Measurements from ENCODE around the gene CDH4.
"Not testable (repeated sequence)": the region's sequence is repeated elsewhere in the genome, so short reads cannot be mapped to it uniquely, and the experiment has no call there.

Gene CDH4

GRCh38 chr20:61972636-61973508 is 720.8 kb downstream of the CDH4 start:
- no peak for DNase-seq (ENCODE audit: low read depth in 2 of 2)

- DNase-seq (ENCODE audit: low read depth in 2 of 2), result no peak
These were observed 721.7 kb downstream of the CDH4 start for GRCh38 chr20:61973515-61974356.

GRCh38 chr20:61974357-61974665 is 722.2 kb downstream of the CDH4 start:
- DNase-seq (ENCODE audit: low read depth in 2 of 2), result no peak

GRCh38 chr20:61975407-61976129 is 723.5 kb downstream of the CDH4 start:
- DNase-seq (ENCODE audit: low read depth in 2 of 2), result no peak

GRCh38 chr20:61976263-61976643 is 724.2 kb downstream of the CDH4 start:
- DNase-seq (ENCODE audit: low read depth in 2 of 2), result no peak

GRCh38 chr20:61976644-61977418 is 724.8 kb downstream of the CDH4 start:
- no peak for DNase-seq (ENCODE audit: low read depth in 2 of 2)

- no peak for DNase-seq (ENCODE audit: low read depth in 2 of 2)
These were observed 725.3 kb downstream of the CDH4 start for GRCh38 chr20:61977419-61977786.

- DNase-seq (ENCODE audit: low read depth in 2 of 2), result no peak
These were observed 726.4 kb downstream of the CDH4 start for GRCh38 chr20:61978491-61978890.

- no peak for DNase-seq (ENCODE audit: low read depth in 2 of 2)
These were observed 727.0 kb downstream of the CDH4 start for GRCh38 chr20:61979090-61979489.

GRCh38 chr20:61979701-61980635 is 727.9 kb downstream of the CDH4 start:
- DNase-seq (ENCODE audit: low read depth in 2 of 2), result no peak

- no peak for DNase-seq (ENCODE audit: low read depth in 2 of 2)
These were observed 728.9 kb downstream of the CDH4 start for GRCh38 chr20:61980647-61981583.

GRCh38 chr20:61981691-61982090 is 729.6 kb downstream of the CDH4 start:
- not testable (repeated sequence) for DNase-seq (ENCODE audit: low read depth in 2 of 2)

- no peak for DNase-seq (ENCODE audit: low read depth in 2 of 2)
These were observed 730.3 kb downstream of the CDH4 start for GRCh38 chr20:61982191-61982950.

GRCh38 chr20:61982951-61983315 is 730.9 kb downstream of the CDH4 start:
- DNase-seq (ENCODE audit: low read depth in 2 of 2), result no peak

GRCh38 chr20:61983965-61984364 is 731.9 kb downstream of the CDH4 start:
- DNase-seq (ENCODE audit: low read depth in 2 of 2), result no peak

- DNase-seq (ENCODE audit: low read depth in 2 of 2), result not testable (repeated sequence)
These were observed 732.4 kb downstream of the CDH4 start for GRCh38 chr20:61984431-61984830.

GRCh38 chr20:61985096-61985495 is 733.0 kb downstream of the CDH4 start:
- no peak for DNase-seq (ENCODE audit: low read depth in 2 of 2)

- no peak for DNase-seq (ENCODE audit: low read depth in 2 of 2)
These were observed 734.8 kb downstream of the CDH4 start for GRCh38 chr20:61986762-61987321.
